Smooth muscle cell (in vitro differentiated cells): Measurements from ENCODE around the gene PTPRT. TPM values are rescaled to one million over a fixed set of nuclear protein-coding genes. Genes with fewer than 3 reads are reported as not detected.

Experiments used
- DNase-seq: peaks from one replicate; lab custom pipeline; 2025; ENCODE audit not compliant: unreplicated experiment; lab: John Stamatoyannopoulos, UW
- H2AFZ ChIP-seq: fragments of 200-600 bp; sonication (generic); 2 replicates; pipeline ENCODE4 v1.6.0; 2016; ENCODE audit warnings: antibody characterized with exemption, low read depth, mild to moderate bottlenecking
- H3F3A ChIP-seq: fragments of 200-600 bp; sonication (generic); 2 replicates; pipeline ENCODE4 v1.6.0; 2017; ENCODE audit warnings: antibody characterized with exemption, low read depth
- H3K27ac ChIP-seq: fragments of 200-600 bp; sonication (generic); 2 replicates; pipeline ENCODE4 v1.5.1; 2016; ENCODE audit warnings: low read depth, mild to moderate bottlenecking
- H3K27me3 ChIP-seq: fragments of 200-600 bp; sonication (generic); 2 replicates; pipeline ENCODE4 v1.6.1; 2016; ENCODE audit warnings: low read depth, mild to moderate bottlenecking
- H3K36me3 ChIP-seq: fragments of 200-600 bp; sonication (generic); 2 replicates; pipeline ENCODE4 v1.5.1; 2016; ENCODE audit warnings: low read depth
- H3K4me1 ChIP-seq: fragments of 200-600 bp; sonication (generic); 2 replicates; pipeline ENCODE4 v1.5.1; 2016; ENCODE audit warnings: low read depth
- H3K4me2 ChIP-seq: fragments of 200-600 bp; sonication (generic); 2 replicates; pipeline ENCODE4 v1.6.0; 2016; ENCODE audit warnings: mild to moderate bottlenecking
- H3K4me3 ChIP-seq: fragments of 200-600 bp; sonication (generic); 2 replicates; pipeline ENCODE4 v1.5.1; 2016; ENCODE audit warnings: mild to moderate bottlenecking
- H3K79me2 ChIP-seq: fragments of 200-600 bp; sonication (generic); 2 replicates; pipeline ENCODE4 v1.6.0; 2016; ENCODE audit warnings: low read depth, mild to moderate bottlenecking
- H3K9ac ChIP-seq: fragments of 200-600 bp; sonication (generic); 2 replicates; pipeline ENCODE4 v1.6.0; 2016; ENCODE audit warnings: low read depth
- H3K9me3 ChIP-seq: fragments of 200-600 bp; sonication (generic); replicated peaks from 2 replicates; pipeline ENCODE4 v1.5.1; 2016; ENCODE audit warnings: low read depth
- H4K20me1 ChIP-seq: fragments of 200-600 bp; sonication (generic); 2 replicates; pipeline ENCODE4 v1.6.0; 2016; ENCODE audit warnings: low read depth
- WGBS: methylation state at CpG from one replicate; pipeline ENCODE4 v1.1.7; 2016; ENCODE audit warnings: low lambda C conversion rate; 5-methylcytosine and 5-hydroxymethylcytosine counted together
- polyA plus RNA-seq: library from polyadenylated mRNA; unstranded; fragments of >200 nt; fragmentation: Nextera tagmentation; extraction: Ambion mirVana; gene quantifications from 2 replicates; pipeline ENCODE4 v1.2.1, GENCODE V29; 2016
- total RNA-seq: library from RNA; depleted of rRNA; stranded (reverse); fragments of >200 nt; gene quantifications from 2 replicates; pipeline ENCODE4 v1.2.3, GENCODE V29; 2014
- TF ChIP-seq, protein P1 (sequence below): fragments of 200-600 bp; sonication (generic); IDR thresholded peaks from 2 replicates; pipeline ENCODE4 v1.5.1; 2017; ENCODE audit warnings: borderline replicate concordance, mild to moderate bottlenecking, antibody characterized with exemption; ENCODE audit not compliant: insufficient read depth, poor library complexity, severe bottlenecking

Gene PTPRT
- total and polyA plus RNA-seq, 2 experiments from 2014 or later: 0.99 to 2.1 TPM

- 45% methylated on average over 5 of the region's 5 CpGs for WGBS
- H3K4me1 ChIP-seq: no peaks in the 10 kb centered on the region
- TF ChIP-seq, protein P1, sequence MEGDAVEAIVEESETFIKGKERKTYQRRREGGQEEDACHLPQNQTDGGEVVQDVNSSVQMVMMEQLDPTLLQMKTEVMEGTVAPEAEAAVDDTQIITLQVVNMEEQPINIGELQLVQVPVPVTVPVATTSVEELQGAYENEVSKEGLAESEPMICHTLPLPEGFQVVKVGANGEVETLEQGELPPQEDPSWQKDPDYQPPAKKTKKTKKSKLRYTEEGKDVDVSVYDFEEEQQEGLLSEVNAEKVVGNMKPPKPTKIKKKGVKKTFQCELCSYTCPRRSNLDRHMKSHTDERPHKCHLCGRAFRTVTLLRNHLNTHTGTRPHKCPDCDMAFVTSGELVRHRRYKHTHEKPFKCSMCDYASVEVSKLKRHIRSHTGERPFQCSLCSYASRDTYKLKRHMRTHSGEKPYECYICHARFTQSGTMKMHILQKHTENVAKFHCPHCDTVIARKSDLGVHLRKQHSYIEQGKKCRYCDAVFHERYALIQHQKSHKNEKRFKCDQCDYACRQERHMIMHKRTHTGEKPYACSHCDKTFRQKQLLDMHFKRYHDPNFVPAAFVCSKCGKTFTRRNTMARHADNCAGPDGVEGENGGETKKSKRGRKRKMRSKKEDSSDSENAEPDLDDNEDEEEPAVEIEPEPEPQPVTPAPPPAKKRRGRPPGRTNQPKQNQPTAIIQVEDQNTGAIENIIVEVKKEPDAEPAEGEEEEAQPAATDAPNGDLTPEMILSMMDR: no peak
Observed at GRCh38 chr20:43102394-43102793, 87.3 kb downstream of the PTPRT start.

GRCh38 chr20:43096931-43097260, 92.8 kb downstream of the PTPRT start:
- peak overlapping the region; percentile 70 for H3K27ac ChIP-seq
- no peaks in the 10 kb centered on the region for H3F3A ChIP-seq
- peak overlapping the region; percentile 90 for H2AFZ ChIP-seq
- H3K9ac ChIP-seq: no peak overlapping the region
- peaks cover 6% of the 10 kb centered on the region for H3K4me1 ChIP-seq
- no peak for DNase-seq
- H3K4me3 ChIP-seq: no peak overlapping the region
- 38% methylated on average over 5 of the region's 5 CpGs for WGBS
- H4K20me1 ChIP-seq: no peaks in the 10 kb centered on the region
- no peaks in the 10 kb centered on the region for H3K27me3 ChIP-seq
- H3K9me3 ChIP-seq: no peaks in the 10 kb centered on the region
- TF ChIP-seq, protein P1: no peak
- no peaks in the 10 kb centered on the region for H3K36me3 ChIP-seq
- peak overlapping the region; percentile 58 for H3K4me2 ChIP-seq
- H3K79me2 ChIP-seq: no peaks in the 10 kb centered on the region

More at GRCh38 chr20:43102394-43102793, 87.3 kb downstream of the PTPRT start:
- H3K9ac ChIP-seq: no peak overlapping the region
- H3K9me3 ChIP-seq: no peaks in the 10 kb centered on the region
- H3K36me3 ChIP-seq: no peaks in the 10 kb centered on the region
- H3K79me2 ChIP-seq: no peaks in the 10 kb centered on the region
- DNase-seq: no peak
- no peak overlapping the region for H3K4me3 ChIP-seq
- H4K20me1 ChIP-seq: no peaks in the 10 kb centered on the region
- no peaks in the 10 kb centered on the region for H3K27me3 ChIP-seq
- no peak overlapping the region for H2AFZ ChIP-seq
- H3F3A ChIP-seq: no peaks in the 10 kb centered on the region
- H3K4me2 ChIP-seq: no peak overlapping the region
- H3K27ac ChIP-seq: no peak overlapping the region

- peak; percentile 34 for DNase-seq
- Histone ChIP-seq H3K27ac (peak overlapping the region; percentile 70), H3K9ac (no peak overlapping the region), H3F3A (no peaks in the 10 kb centered on the region), H3K27me3 (no peaks in the 10 kb centered on the region), H3K9me3 (no peaks in the 10 kb centered on the region), H3K36me3 (no peaks in the 10 kb centered on the region), H3K4me1 (peaks cover 6% of the 10 kb centered on the region), H4K20me1 (no peaks in the 10 kb centered on the region), H3K4me2 (peak overlapping the region; percentile 60), H3K4me3 (no peak overlapping the region), H3K79me2 (no peaks in the 10 kb centered on the region), H2AFZ (peak overlapping the region; percentile 90)
- WGBS: 53% methylated on average over 5 of the region's 5 CpGs
- TF ChIP-seq, protein P1: no peak
Observed at GRCh38 chr20:43096126-43096930, 93.4 kb downstream of the PTPRT start.

GRCh38 chr20:43095034-43095433, 94.7 kb downstream of the PTPRT start:
- Histone ChIP-seq H3F3A (no peaks in the 10 kb centered on the region), H3K9ac (no peak overlapping the region), H3K4me2 (no peak overlapping the region), H3K9me3 (no peaks in the 10 kb centered on the region), H4K20me1 (no peaks in the 10 kb centered on the region), H3K27me3 (no peaks in the 10 kb centered on the region), H3K4me1 (peaks cover 6% of the 10 kb centered on the region), H3K4me3 (no peak overlapping the region), H3K79me2 (no peaks in the 10 kb centered on the region), H3K27ac (no peak overlapping the region), H3K36me3 (no peaks in the 10 kb centered on the region), H2AFZ (no peak overlapping the region)
- WGBS: 87% methylated on average over 2 of the region's 2 CpGs
- TF ChIP-seq, protein P1: no peak
- DNase-seq: no peak
